Ramos (cell line): ENCODE measurements around the gene NPIPA5.
"Not testable (repeated sequence)": the region's sequence is repeated elsewhere in the genome, so short reads cannot be mapped to it uniquely, and the experiment has no call there.

Source experiments
- in situ Hi-C: fragments of 300-500 bp; cut with MboI; formaldehyde crosslinking; loops from one replicate; pipeline ENCODE4 v1.14.3; 2022; ENCODE audit warnings: low sequenced_read_pairs; ENCODE audit not compliant: unreplicated experiment

NPIPA5 gene

GRCh38 chr16:15395631-15396508 lies 17.8 kb upstream of the NPIPA5 start, which contains the start of gene MPV17L:
Gene MPV17L, plus strand, starts transcription at chr16:15395754. Its CDS starts 144 bp downstream, at chr16:15395898.
- in situ Hi-C loops: not testable (repeated sequence)

DNA sequence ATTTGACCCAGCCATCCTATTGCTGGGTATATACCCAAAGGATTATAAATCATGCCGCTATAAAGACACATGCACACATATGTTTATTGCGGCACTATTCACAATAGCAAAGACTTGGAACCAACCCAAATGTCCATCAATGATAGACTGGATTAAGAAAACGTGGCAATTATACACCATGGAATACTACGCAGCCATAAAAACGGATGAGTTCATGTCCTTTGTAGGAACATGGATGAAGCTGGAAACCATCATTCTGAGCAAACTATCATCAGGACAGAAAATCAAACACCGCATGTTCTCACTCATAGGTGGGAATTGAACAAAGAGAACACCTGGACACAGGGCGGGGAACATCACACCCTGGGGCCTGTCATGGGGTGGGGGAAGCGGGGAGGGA lies 14.9 kb upstream of the NPIPA5 start:
- in situ Hi-C loops: not testable (repeated sequence)

GRCh38 chr16:15389916-15390315 lies 11.8 kb upstream of the NPIPA5 start:
- in situ Hi-C loops: loop anchor here (10.0 kb wide), 1 partner anchor 55 kb away; no protein-coding TSS in a partner anchor

DNA sequence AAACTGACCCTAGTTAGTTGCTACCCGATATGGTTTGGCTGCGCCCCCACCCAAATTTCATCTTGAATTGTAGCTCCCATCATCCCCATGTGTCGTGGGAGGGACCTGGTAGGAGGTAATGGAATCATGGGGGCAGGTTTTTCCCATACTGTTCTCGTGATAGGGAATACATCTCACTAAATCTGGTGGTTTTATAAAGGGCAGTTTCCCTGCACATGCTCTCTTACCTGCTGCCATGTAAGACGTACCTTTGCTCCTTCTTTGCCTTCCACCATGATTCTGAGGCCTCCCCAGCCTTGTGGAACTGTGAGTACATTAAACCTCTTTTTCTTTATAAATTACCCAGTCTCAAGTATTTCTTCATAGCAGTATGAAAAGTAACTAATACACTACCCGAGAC lies 10.0 kb upstream of the NPIPA5 start:
- in situ Hi-C loops: loop anchor here (10.0 kb wide), 1 partner anchor 57 kb away; no protein-coding TSS in a partner anchor

DNA sequence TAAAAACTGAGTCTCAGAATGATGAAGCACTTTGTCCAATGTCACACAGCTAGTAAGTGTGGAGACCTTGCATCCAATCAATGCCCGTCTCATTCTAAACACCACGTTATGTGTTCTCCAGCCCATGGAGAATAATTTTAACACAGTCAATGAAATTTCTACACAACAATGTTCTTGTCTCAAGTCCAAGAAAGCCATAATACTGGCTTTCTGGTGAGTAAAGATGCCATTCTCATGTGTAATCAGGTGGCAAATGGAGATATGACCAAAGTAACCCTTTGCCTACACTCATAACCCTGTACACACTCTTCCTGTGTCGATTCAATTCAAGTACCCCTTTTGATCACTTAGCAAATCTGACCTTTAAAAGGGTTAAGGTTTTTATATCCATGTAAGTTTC lies 4.7 kb upstream of the NPIPA5 start:
- in situ Hi-C loops: loop anchor here (10.0 kb wide), 1 partner anchor 62 kb away; no protein-coding TSS in a partner anchor

DNA sequence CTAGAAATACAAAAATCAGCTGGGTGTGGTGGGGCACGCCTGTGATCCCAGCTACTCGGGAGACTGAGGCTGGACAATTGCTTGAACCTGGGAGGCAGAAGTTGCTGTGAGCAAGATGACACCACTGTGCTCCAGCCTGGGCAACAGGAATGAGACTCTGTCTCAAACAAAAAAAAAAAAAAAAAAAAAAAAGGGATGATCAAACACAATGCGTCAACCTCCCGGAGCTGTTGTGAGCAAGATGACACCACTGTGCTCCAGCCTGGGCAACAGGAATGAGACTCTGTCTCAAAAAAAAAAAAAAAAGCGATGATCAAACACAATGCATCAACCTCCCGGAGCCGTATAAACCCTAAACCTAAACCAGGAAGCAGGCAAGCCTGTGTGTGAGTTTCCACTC lies 20.6 kb downstream of the NPIPA5 start:
- in situ Hi-C loops: not testable (repeated sequence)

DNA sequence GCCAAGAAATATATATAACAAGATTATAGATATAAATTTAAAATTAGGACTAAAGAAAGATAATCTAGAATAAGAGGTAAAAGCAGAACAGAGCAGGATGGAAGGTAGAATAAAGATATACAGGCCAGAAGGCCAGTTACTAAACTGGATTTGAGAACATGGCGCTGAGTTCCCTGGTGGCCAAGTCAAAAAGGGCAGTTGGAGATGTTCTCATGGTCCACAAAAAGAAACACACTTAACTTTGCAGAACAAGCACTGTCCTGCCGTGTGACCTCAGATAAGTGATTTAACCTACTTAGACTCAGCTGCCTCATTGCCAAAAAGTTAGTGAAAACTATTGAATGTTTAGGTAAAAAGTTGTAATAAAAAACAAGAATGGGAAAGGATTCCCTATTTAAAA lies 23.2 kb downstream of the NPIPA5 start:
- in situ Hi-C loops: not testable (repeated sequence)

GRCh38 chr16:15352852-15353251 lies 25.2 kb downstream of the NPIPA5 start:
- in situ Hi-C loops: not testable (repeated sequence)

DNA sequence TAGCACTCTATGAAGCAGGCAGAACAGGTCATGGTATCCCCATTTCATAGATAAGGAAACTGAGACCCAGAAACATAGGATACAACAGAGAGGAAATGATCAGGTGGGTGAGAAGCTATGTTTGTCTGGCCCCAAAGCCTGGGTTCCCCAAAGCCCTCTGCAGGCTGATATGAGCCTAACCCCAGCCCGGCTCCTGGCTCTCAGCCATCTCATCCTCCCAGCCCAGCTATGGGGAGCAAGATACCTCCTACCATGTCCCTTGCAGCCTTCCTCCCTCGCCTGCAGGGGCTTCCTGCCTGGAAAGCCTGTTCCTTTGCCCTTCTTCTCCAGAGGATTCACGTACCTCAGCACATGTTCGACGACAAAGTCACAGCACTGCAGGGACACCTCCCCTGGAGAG lies 26.3 kb downstream of the NPIPA5 start:
- in situ Hi-C loops: not testable (repeated sequence)

- in situ Hi-C loops: not testable (repeated sequence)
Observed at GRCh38 chr16:15351251-15351650, 26.8 kb downstream of the NPIPA5 start.

DNA sequence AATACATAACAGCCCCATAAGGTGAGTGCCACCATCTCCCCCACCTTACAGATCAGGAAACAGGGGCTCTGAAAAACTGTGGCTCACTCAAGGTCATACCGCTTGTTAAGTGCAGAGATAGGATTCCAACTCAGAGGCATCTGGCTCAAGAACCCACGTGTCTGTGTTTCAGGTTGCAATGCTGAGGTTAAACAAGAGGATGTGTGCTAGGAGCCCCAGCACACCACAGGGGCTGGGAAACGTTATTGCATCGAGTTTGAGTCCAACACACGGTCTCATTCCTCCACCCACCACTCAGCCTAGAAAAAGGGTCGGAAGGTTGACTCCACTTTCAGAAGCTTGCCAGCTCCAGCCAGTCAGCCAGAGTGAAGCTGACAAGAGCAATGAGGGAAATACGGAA lies 29.4 kb downstream of the NPIPA5 start:
- in situ Hi-C loops: not testable (repeated sequence)

GRCh38 chr16:15342337-15342736 lies 35.8 kb downstream of the NPIPA5 start:
- in situ Hi-C loops: not testable (repeated sequence)

- in situ Hi-C loops: not testable (repeated sequence)
Observed at GRCh38 chr16:15338986-15339385, 39.1 kb downstream of the NPIPA5 start.

DNA sequence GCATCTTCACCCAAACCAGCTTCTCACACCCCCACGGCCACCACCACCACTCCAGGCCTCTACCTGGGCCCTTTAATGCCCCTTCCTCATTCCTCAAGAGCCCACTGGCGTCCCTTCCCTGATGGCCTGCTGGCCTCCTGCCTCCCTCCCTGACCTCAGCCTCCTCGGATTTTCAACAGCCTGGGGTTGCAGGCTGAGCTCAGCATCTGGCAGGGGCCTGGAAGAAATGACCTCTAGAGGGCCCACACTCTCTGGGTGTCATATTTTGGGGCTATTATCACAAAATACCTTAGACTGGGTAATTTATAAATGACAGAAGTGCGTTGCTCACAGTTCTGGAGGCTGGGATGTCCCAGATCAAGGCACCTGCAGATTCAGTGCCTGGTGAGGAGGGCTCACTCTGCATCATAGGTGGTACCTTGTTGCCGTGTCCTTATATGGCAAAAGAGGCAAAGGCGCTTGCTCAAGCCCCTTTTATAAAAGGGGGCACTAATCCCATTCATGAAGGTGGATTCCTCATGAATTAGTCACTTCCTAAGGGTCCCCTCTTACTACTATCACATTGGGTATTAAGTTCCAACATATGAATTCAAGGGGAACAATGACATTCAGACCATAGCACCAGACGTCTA lies 40.0 kb downstream of the NPIPA5 start:
- in situ Hi-C loops: not testable (repeated sequence)

- in situ Hi-C loops: not testable (repeated sequence)
Observed at GRCh38 chr16:15335609-15336008, 42.5 kb downstream of the NPIPA5 start.

GRCh38 chr16:15333969-15334368 lies 44.1 kb downstream of the NPIPA5 start:
- in situ Hi-C loops: not testable (repeated sequence)

DNA sequence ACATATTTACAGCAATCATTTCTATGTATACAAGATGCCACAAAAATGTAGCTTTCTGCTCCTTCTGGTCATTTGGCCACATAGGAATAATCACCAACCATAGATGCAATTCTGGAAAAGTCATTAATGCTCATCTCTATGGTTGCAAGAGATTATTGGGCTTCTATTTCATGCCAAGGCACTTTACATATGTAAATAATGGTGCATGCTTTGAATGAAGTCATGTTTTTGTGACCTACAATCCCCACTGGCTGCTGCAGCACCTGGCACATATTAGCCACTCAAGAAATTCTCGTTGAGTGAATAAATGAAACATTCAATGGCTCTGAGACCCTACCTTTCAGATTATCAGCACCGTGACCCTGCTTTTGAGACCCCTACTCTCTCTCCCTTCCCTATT lies 47.1 kb downstream of the NPIPA5 start:
- in situ Hi-C loops: not testable (repeated sequence)

- in situ Hi-C loops: not testable (repeated sequence)
Observed at GRCh38 chr16:15324954-15325353, 53.1 kb downstream of the NPIPA5 start.

GRCh38 chr16:15323373-15323772 lies 54.7 kb downstream of the NPIPA5 start:
- in situ Hi-C loops: not testable (repeated sequence)

DNA sequence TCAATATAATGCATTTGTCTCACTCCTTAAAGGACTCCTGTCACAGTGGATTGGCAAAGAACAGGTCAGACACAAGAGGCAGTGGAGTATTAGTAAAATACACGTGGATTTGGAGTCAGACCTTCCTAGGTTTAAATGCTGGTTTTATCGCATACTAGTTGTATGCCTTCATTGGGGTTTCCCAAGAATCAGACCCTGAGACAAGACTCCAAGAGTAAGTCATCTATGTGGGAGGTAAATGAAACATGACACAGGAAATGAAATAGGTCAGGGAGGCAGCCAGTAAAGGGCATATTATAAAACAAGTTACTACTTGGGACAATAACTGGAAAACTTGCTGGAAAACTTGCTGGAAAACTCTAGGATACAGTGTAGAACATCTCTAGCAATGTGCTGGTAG lies 56.9 kb downstream of the NPIPA5 start:
- in situ Hi-C loops: not testable (repeated sequence)

- in situ Hi-C loops: not testable (repeated sequence)
Observed at GRCh38 chr16:15314562-15314961, 63.5 kb downstream of the NPIPA5 start.
